ENCODE results near the gene SC5D. TPM values are rescaled to one million over a fixed set of nuclear protein-coding genes. Genes with fewer than 3 reads are reported as not detected.

SC5D gene
- total RNA-seq, 1 experiment from 2014 or later, result 25.6 TPM

GRCh38 chr11:121356357-121356756 lies 63.8 kb downstream of the SC5D start:
- DNase-seq (ENCODE audit: low spot score), result no peak

Other genes starting within 250 kb of the SC5D start
- 0.03 and 0.05 TPM in 2 replicates for gene TECTA, start 191.5 kb upstream of the SC5D start, total RNA-seq (2014; rRNA removed; shearing (Covaris generic))
- 1.7 and 2.1 TPM in 2 replicates for gene SORL1, start 159.5 kb downstream of the SC5D start, total RNA-seq (2014; rRNA removed; shearing (Covaris generic))